A549 (cell line): Measurements from ENCODE around the gene ERICH2. TPM values are rescaled to one million over a fixed set of nuclear protein-coding genes. Genes with fewer than 3 reads are reported as not detected.

Source experiments
- ATAC-seq, 2 experiments: fragments of 200-7000 bp in 1 of 2; fragments of >200 bp in 1 of 2; cut with Nextera tagmentation in 1 of 2; cut with Tn5 transposase in 1 of 2; 3 replicates each; pipeline versions ENCODE4 v1.8.0 to v1.9.1; 2018 to 2020; ENCODE audit warnings: mild to moderate bottlenecking in 1 of 2, moderate library complexity in 1 of 2
- CTCF ChIA-PET: fragments of 300-600 bp; sonication (Branson Sonifier 250); formaldehyde crosslinking; extraction: SDS; loops from one replicate; lab custom pipeline; 2021; ENCODE audit warnings: antibody characterized with exemption, inconsistent platforms; lab: Yijun Ruan, JAX
- POLR2A ChIA-PET: fragments of 350-600 bp; formaldehyde crosslinking; extraction: SDS; loops from one replicate; lab custom pipeline; 2021; ENCODE audit warnings: antibody characterized with exemption, inconsistent platforms; lab: Yijun Ruan, JAX
- DNase-seq, 2 experiments: peaks; one replicate each; pipeline versions ENCODE4 v3.0.0 to v3.0.0-alpha.2; 2011 to 2016; ENCODE audit warnings: low read depth in 1 of 2, low spot score in 1 of 2
- FAIRE-seq: peaks from 2 replicates; lab custom pipeline; 2011; peaks lifted over from hg19 to GRCh38; lab: Jason Lieb, UNC
- H3K27ac ChIP-seq, 2 experiments: fragments of >200 bp; sonication (Bioruptor Twin); formaldehyde crosslinking; 3 replicates each; pipeline ENCODE4 v1.5.1; 2016 to 2017
- H3K4me1 ChIP-seq: fragments of >200 bp; sonication (Bioruptor Twin); formaldehyde crosslinking; 3 replicates; pipeline ENCODE4 v1.6.1; 2016
- H3K4me2 ChIP-seq: fragments of >200 bp; sonication (Bioruptor Twin); formaldehyde crosslinking; 3 replicates; pipeline ENCODE4 v1.6.1; 2016
- H3K4me3 ChIP-seq: fragments of >200 bp; sonication (Bioruptor Twin); formaldehyde crosslinking; 3 replicates; pipeline ENCODE4 v1.5.1; 2016
- H3K9me3 ChIP-seq: fragments of >200 bp; sonication (Bioruptor Twin); formaldehyde crosslinking; 3 replicates; pipeline ENCODE4 v1.6.1; 2016
- ATOH8 ChIP-seq: fragments of 250-450 bp; sonication (Bioruptor Pico); IDR thresholded peaks from 2 replicates; pipeline ENCODE4 v1.5.0; 2020; ENCODE audit warnings: low read depth, mild to moderate bottlenecking, moderate library complexity
- CBX2 ChIP-seq: fragments of 200-600 bp; sonication (generic); IDR thresholded peaks from 2 replicates; pipeline ENCODE4 v1.6.1; 2016; ENCODE audit warnings: low read depth, mild to moderate bottlenecking, borderline replicate concordance
- CEBPB ChIP-seq, 2 experiments: fragments of >200 bp in 1 of 2; sonication (Bioruptor Twin) in 1 of 2; formaldehyde crosslinking in 1 of 2; IDR thresholded peaks; 2 replicates each; pipeline ENCODE4 v1.6.1; 2012 to 2016
- CHD2 ChIP-seq: fragments of 150-350 bp; IDR thresholded peaks from 2 replicates; pipeline ENCODE4 v1.6.1; 2014; ENCODE audit warnings: low read length; ENCODE audit not compliant: partially characterized antibody
- CHD4 ChIP-seq: fragments of 200-600 bp; sonication (generic); IDR thresholded peaks from 2 replicates; pipeline ENCODE4 v1.6.1; 2016; ENCODE audit warnings: antibody characterized with exemption, mild to moderate bottlenecking, borderline replicate concordance
- ELK1 ChIP-seq: fragments of 150-350 bp; IDR thresholded peaks from 2 replicates; pipeline ENCODE4 v1.6.1; 2014; ENCODE audit warnings: low read depth, mild to moderate bottlenecking, low read length
- ESRRA ChIP-seq: fragments of 150-350 bp; IDR thresholded peaks from 2 replicates; pipeline ENCODE4 v1.6.1; 2014; ENCODE audit warnings: mild to moderate bottlenecking, low read length, borderline replicate concordance
- FOSL2 ChIP-seq, 2 experiments: fragments of 450-650 bp in 1 of 2; fragments of >200 bp in 1 of 2; sonication (Bioruptor Twin) in 1 of 2; formaldehyde crosslinking; IDR thresholded peaks; 2 replicates each; pipeline versions ENCODE4 v1.5.0 to v1.6.1; 2016 to 2020; ENCODE audit warnings: mild to moderate bottlenecking in 1 of 2, moderate library complexity in 1 of 2
- FOXS1 ChIP-seq: fragments of 250-450 bp; sonication (Bioruptor Pico); IDR thresholded peaks from 2 replicates; pipeline ENCODE4 v1.5.0; 2020; ENCODE audit warnings: mild to moderate bottlenecking, moderate library complexity
- HDAC2 ChIP-seq: fragments of 200-600 bp; sonication (generic); IDR thresholded peaks from 2 replicates; pipeline ENCODE4 v1.6.1; 2016
- HEYL ChIP-seq: fragments of 250-450 bp; sonication (Bioruptor Pico); IDR thresholded peaks from 2 replicates; pipeline ENCODE4 v1.8.0; 2021; ENCODE audit warnings: mild to moderate bottlenecking, moderate library complexity
- HOXA7 ChIP-seq: fragments of 250-450 bp; sonication (Bioruptor Pico); IDR thresholded peaks from 2 replicates; pipeline ENCODE4 v1.5.0; 2020; ENCODE audit warnings: mild to moderate bottlenecking, moderate library complexity
- HOXB13 ChIP-seq: fragments of 250-450 bp; sonication (Bioruptor Pico); IDR thresholded peaks from 2 replicates; pipeline ENCODE4 v1.5.0; 2020; ENCODE audit warnings: low read depth, mild to moderate bottlenecking, moderate library complexity
- JUN ChIP-seq, 2 experiments: fragments of >200 bp; sonication (Bioruptor Twin); formaldehyde crosslinking; IDR thresholded peaks; 2 replicates in 1 of 2; 3 replicates in 1 of 2; pipeline ENCODE4 v1.6.1; 2016 to 2017
- MAFK ChIP-seq: fragments of 450-650 bp; IDR thresholded peaks from 2 replicates; pipeline ENCODE4 v1.6.1; 2014; ENCODE audit not compliant: partially characterized antibody
- MAZ ChIP-seq: fragments of 150-350 bp; IDR thresholded peaks from 2 replicates; pipeline ENCODE4 v1.6.1; 2014; ENCODE audit warnings: antibody characterized with exemption, low read depth, low read length, borderline replicate concordance
- MYC ChIP-seq: IDR thresholded peaks from 2 replicates; pipeline ENCODE4 v1.6.1; 2012; ENCODE audit warnings: mild to moderate bottlenecking, inconsistent platforms, low read length, improper control_type of control experiment, borderline replicate concordance
- NFE2L2 ChIP-seq: fragments of 150-350 bp; conservative IDR thresholded peaks from 2 replicates; pipeline ENCODE4 v1.6.1; 2014; ENCODE audit warnings: low read length
- NR3C1 ChIP-seq: fragments of >200 bp; sonication (Bioruptor Twin); formaldehyde crosslinking; IDR thresholded peaks from 3 replicates; pipeline ENCODE4 v1.6.1; 2017
- RARB ChIP-seq: fragments of 250-450 bp; sonication (Bioruptor Pico); IDR thresholded peaks from 2 replicates; pipeline ENCODE4 v1.8.0; 2021; ENCODE audit warnings: mild to moderate bottlenecking, moderate library complexity
- REST ChIP-seq: fragments of 200-600 bp; sonication (generic); IDR thresholded peaks from 2 replicates; pipeline ENCODE4 v1.6.1; 2016; ENCODE audit warnings: antibody characterized with exemption, mild to moderate bottlenecking, moderate library complexity
- SMC3 ChIP-seq: fragments of >200 bp; sonication (Bioruptor Twin); formaldehyde crosslinking; IDR thresholded peaks from 3 replicates; pipeline ENCODE4 v1.6.1; 2018; ENCODE audit warnings: inconsistent platforms
- ZC3H11A ChIP-seq: fragments of 450-650 bp; IDR thresholded peaks from 2 replicates; pipeline ENCODE4 v1.6.1; 2014; ENCODE audit warnings: antibody characterized with exemption, mild to moderate bottlenecking
- ZNF302 ChIP-seq: fragments of 250-450 bp; sonication (Bioruptor Pico); IDR thresholded peaks from 2 replicates; pipeline ENCODE4 v1.9.0; 2021; ENCODE audit warnings: inconsistent platforms, mild to moderate bottlenecking, moderate library complexity
- WGBS: methylation state at CpG from one replicate; pipeline ENCODE4 v1.1.6; 2017; ENCODE audit errors: missing lambda C conversion rate; 5-methylcytosine and 5-hydroxymethylcytosine counted together
- polyA plus RNA-seq, 4 experiments: library from polyadenylated mRNA; depleted of rRNA in 3 of 4; stranded (reverse); fragments of >200 nt; fragmentation: RNase III in 1 of 4; extraction: RNeasy Plus Mini Kit Qiagen cat#74134 plus additional on column Dnase treatment in 1 of 4; gene quantifications; 2 replicates in 3 of 4; 3 replicates in 1 of 4; pipeline ENCODE4 v1.2.3, GENCODE V29; 2011 to 2017

The ERICH2 gene
- polyA plus RNA-seq, 2 of the 4 experiments (the other 2 are of a cell fraction), result not detected

- TF ChIP-seq REST, result no peak
Measured at GRCh38 chr2:170737821-170738220, 32.4 kb upstream of the ERICH2 start (continued).

GRCh38 chr2:170739048-170739447 is 31.1 kb upstream of the ERICH2 start:
- ATAC-seq, result peak; percentile 90 to 93
- H3K4me3 ChIP-seq, result no peak overlapping the region
- WGBS, result 21% methylated on average over 3 of the region's 3 CpGs
- peak overlapping the region; percentile 32 for H3K4me2 ChIP-seq
- TF ChIP-seq FOSL2 (IDR thresholded peaks at IDR 0.05) (no peak), FOSL2 (CRISPR knock-in tag; IDR thresholded peaks at IDR 0.05) (peak; percentile 45; the same call in 1 of the 2 replicates), HEYL (no peak)
- peaks cover 9% of the 10 kb centered on the region; the same call in 1 of the 3 replicates for H3K4me1 ChIP-seq
- H3K9me3 ChIP-seq, result no peaks in the 10 kb centered on the region
- FAIRE-seq, result no peak
- H3K27ac ChIP-seq, result peak overlapping the region in 1 of 2 experiments; percentile 37; a peak in 1 of 6 replicates
- ChIA-PET CTCF (interaction anchor here (1.3 to 1.6 kb wide), 2 partner anchors 22 to 73 kb away, joined by 3 to 5 read pairs; no protein-coding TSS in a partner anchor), POLR2A (no interaction called here)
- peak; percentile 17 to 60 for DNase-seq

GRCh38 chr2:170739507-170740046 is 30.6 kb upstream of the ERICH2 start:
- Histone ChIP-seq H3K9me3 (no peaks in the 10 kb centered on the region), H3K4me3 (no peak overlapping the region), H3K27ac (no peak overlapping the region), H3K4me1 (peaks cover 9% of the 10 kb centered on the region; the same call in 1 of the 3 replicates), H3K4me2 (peak overlapping the region; percentile 32; the same call in 2 of the 3 replicates)
- CTCF ChIA-PET, result interaction anchor here (1.3 to 1.6 kb wide), 2 partner anchors 22 to 73 kb away, joined by 3 to 5 read pairs; no protein-coding TSS in a partner anchor
- DNase-seq, result no peak
- 62% methylated on average over 3 of the region's 3 CpGs for WGBS
- FAIRE-seq, result no peak
- no peak; a peak in 1 of 6 replicates for ATAC-seq
- TF ChIP-seq HDAC2 (no peak), CHD4 (no peak), ZC3H11A (no peak), HOXA7 (no peak)
- POLR2A ChIA-PET, result no interaction called here

GRCh38 chr2:170740660-170741059 is 29.5 kb upstream of the ERICH2 start:
- DNase-seq, result no peak
- Histone ChIP-seq H3K4me1 (peaks cover 9% of the 10 kb centered on the region; the same call in 1 of the 3 replicates), H3K27ac (no peak overlapping the region), H3K4me2 (no peak overlapping the region), H3K9me3 (no peaks in the 10 kb centered on the region)
- no peak for TF ChIP-seq ESRRA
- no peak for TF ChIP-seq CBX2
- TF ChIP-seq MYC, result no peak
- no peak for TF ChIP-seq MAFK
- no peak for TF ChIP-seq FOXS1
- no peak for TF ChIP-seq MAZ
- no peak for TF ChIP-seq CEBPB (IDR thresholded peaks at IDR 0.05)
- no peak for TF ChIP-seq ELK1
- no peak for TF ChIP-seq JUN (IDR thresholded peaks at IDR 0.05)
- no peak for TF ChIP-seq SMC3
- no peak for TF ChIP-seq NR3C1
- no peak for TF ChIP-seq ATOH8 (CRISPR knock-in tag)
- TF ChIP-seq ZNF302 (CRISPR knock-in tag), result no peak
- TF ChIP-seq HOXA7, result no peak
- TF ChIP-seq HOXB13 (CRISPR knock-in tag), result no peak
- TF ChIP-seq NFE2L2, result no peak
- no peak for TF ChIP-seq RARB (CRISPR knock-in tag)
- TF ChIP-seq CHD2, result no peak
- TF ChIP-seq, all 56 proteins: peak for 0
- no peak for FAIRE-seq
- ChIA-PET CTCF (interaction anchor here (1.5 kb wide), 1 partner anchor 332 kb away, joined by 3 read pairs; no protein-coding TSS in a partner anchor), POLR2A (no interaction called here)
- WGBS, result 30% methylated on average over 3 of the region's 4 CpGs
- no peak overlapping the region for H3K4me3 ChIP-seq
- ATAC-seq, result no peak
